H1 (cell line): ENCODE measurements around the gene AQP2. TPM values are rescaled to one million over a fixed set of nuclear protein-coding genes. Genes with fewer than 3 reads are reported as not detected.
A peak's percentile ranks its signal among the peaks of the same experiment; 100 is the strongest.

Source experiments
- CTCF ChIA-PET: fragments of 300-600 bp; sonication (Branson Sonifier 250); formaldehyde crosslinking; loops from one replicate; lab custom pipeline; 2021; ENCODE audit not compliant: partially characterized antibody; lab: Charles Lee
- POLR2A ChIA-PET: fragments of 300-600 bp; sonication (Branson Sonifier 250); formaldehyde crosslinking; loops from one replicate; lab custom pipeline; 2021; ENCODE audit warnings: inconsistent platforms; ENCODE audit not compliant: partially characterized antibody; lab: Charles Lee
- DNase-seq, 2 experiments: peaks; one replicate each; pipeline versions ENCODE4 v3.0.0 to v3.0.0-alpha.2; 2010 to 2022; ENCODE audit warnings: low spot score in 2 of 2, low read depth in 1 of 2, mixed read lengths in 1 of 2
- FAIRE-seq: peaks from 2 replicates; lab custom pipeline; 2011; peaks lifted over from hg19 to GRCh38; lab: Jason Lieb, UNC
- H2AFZ ChIP-seq: 2 replicates; pipeline ENCODE4 v1.8.1; 2012; ENCODE audit warnings: low read length, inconsistent platforms
- H2AK5ac ChIP-seq: 2 replicates; pipeline ENCODE4 v1.6.1; 2013; ENCODE audit warnings: low read depth, low read length
- H2BK120ac ChIP-seq: replicated peaks from 2 replicates; pipeline ENCODE3; 2013; ENCODE audit warnings: low read depth, low read length, inconsistent platforms
- H2BK12ac ChIP-seq: 2 replicates; pipeline ENCODE4 v1.6.1; 2013; ENCODE audit warnings: low read depth, low read length
- H2BK15ac ChIP-seq: 2 replicates; pipeline ENCODE4 v1.6.1; 2013; ENCODE audit warnings: low read length
- H2BK20ac ChIP-seq: 2 replicates; pipeline ENCODE4 v1.6.1; 2013; ENCODE audit warnings: low read length
- H2BK5ac ChIP-seq: 2 replicates; pipeline ENCODE4 v1.6.1; 2013; ENCODE audit warnings: low read depth, low read length
- H3K14ac ChIP-seq: 2 replicates; pipeline ENCODE4 v1.6.1; 2013; ENCODE audit warnings: inconsistent platforms; ENCODE audit not compliant: insufficient read length
- H3K18ac ChIP-seq: 2 replicates; pipeline ENCODE4 v1.6.1; 2013; ENCODE audit warnings: low read length; ENCODE audit errors: extremely low read depth
- H3K23ac ChIP-seq: 2 replicates; pipeline ENCODE4 v1.6.1; 2013; ENCODE audit warnings: inconsistent platforms; ENCODE audit not compliant: insufficient read length
- H3K23me2 ChIP-seq: 2 replicates; pipeline ENCODE4 v1.6.1; 2013; ENCODE audit warnings: low read depth, low read length
- H3K27ac ChIP-seq: 2 replicates; pipeline ENCODE4 v1.6.1; 2011; ENCODE audit warnings: low read depth, low read length, inconsistent platforms
- H3K27me3 ChIP-seq, 4 experiments: replicated peaks in 1 of 4; 1 replicate in 1 of 4; 2 replicates in 3 of 4; pipeline versions ENCODE4 v1.6.1 to v1.8.1; 2011 to 2013; ENCODE audit warnings: low read length in 3 of 4, mild to moderate bottlenecking in 3 of 4, inconsistent platforms in 2 of 4, mixed read lengths in 2 of 4, moderate library complexity in 1 of 4; ENCODE audit not compliant: control insufficient read depth in 3 of 4, insufficient read depth in 3 of 4; ENCODE audit errors: extremely low read depth in 1 of 4
- H3K36me3 ChIP-seq, 4 experiments: 2 replicates each; pipeline versions ENCODE4 v1.6.1 to v1.8.1; 2011 to 2013; ENCODE audit warnings: mild to moderate bottlenecking in 4 of 4, low read length in 3 of 4, moderate library complexity in 2 of 4, control low read depth in 1 of 4, inconsistent platforms in 1 of 4; ENCODE audit not compliant: insufficient read depth in 4 of 4, control insufficient read depth in 2 of 4
- H3K4ac ChIP-seq: replicated peaks from 2 replicates; pipeline ENCODE3; 2013; ENCODE audit warnings: low read length, low read depth, mixed read lengths, inconsistent platforms; ENCODE audit not compliant: insufficient read length
- H3K4me1 ChIP-seq, 4 experiments: replicated peaks in 1 of 4; 1 replicate in 1 of 4; 2 replicates in 3 of 4; pipeline versions ENCODE4 v1.6.1 to v1.8.1; 2011 to 2013; ENCODE audit warnings: low read length in 3 of 4, inconsistent platforms in 2 of 4, mixed read lengths in 1 of 4; ENCODE audit not compliant: insufficient read depth in 4 of 4, control insufficient read depth in 3 of 4
- H3K4me2 ChIP-seq, 2 experiments: 2 replicates each; pipeline versions ENCODE4 v1.6.1 to v1.8.1; 2011 to 2013; ENCODE audit warnings: low read depth in 2 of 2, low read length in 2 of 2, control low read depth in 1 of 2, inconsistent platforms in 1 of 2, mild to moderate bottlenecking in 1 of 2; ENCODE audit not compliant: insufficient read depth in 1 of 2
- H3K4me3 ChIP-seq, 4 experiments: fragments of 200-600, 300-600 bp in 1 of 4; sonication (generic), shearing (Covaris generic), sonication (Bioruptor Twin) in 1 of 4; 2 replicates each; pipeline versions ENCODE4 v1.5.1 to v1.8.1; 2011 to 2016; ENCODE audit warnings: low read length in 4 of 4, low read depth in 3 of 4, control low read depth in 2 of 4, inconsistent platforms in 2 of 4, mild to moderate bottlenecking in 2 of 4, mixed read lengths in 1 of 4, moderate library complexity in 1 of 4; ENCODE audit not compliant: insufficient read depth in 2 of 4; ENCODE audit errors: extremely low read depth in 1 of 4
- H3K56ac ChIP-seq: replicated peaks from 2 replicates; pipeline ENCODE3; 2013; ENCODE audit warnings: low read depth, mild to moderate bottlenecking, mixed read lengths, low read length, inconsistent platforms; ENCODE audit not compliant: insufficient read length
- H3K79me1 ChIP-seq: 2 replicates; pipeline ENCODE4 v1.6.1; 2013; ENCODE audit warnings: low read depth, low read length, control low read depth
- H3K79me2 ChIP-seq, 2 experiments: 2 replicates each; pipeline versions ENCODE4 v1.6.1 to v1.8.1; 2012 to 2013; ENCODE audit warnings: low read length in 2 of 2, mild to moderate bottlenecking in 2 of 2, inconsistent platforms in 1 of 2; ENCODE audit not compliant: insufficient read depth in 2 of 2, control insufficient read depth in 1 of 2
- H3K9ac ChIP-seq, 4 experiments: replicated peaks in 1 of 4; 1 replicate in 1 of 4; 2 replicates in 3 of 4; pipeline versions ENCODE4 v1.6.1 to v1.8.1; 2011 to 2013; ENCODE audit warnings: low read depth in 3 of 4, low read length in 3 of 4, control low read depth in 2 of 4, mild to moderate bottlenecking in 2 of 4, moderate library complexity in 2 of 4, inconsistent platforms in 1 of 4; ENCODE audit errors: extremely low read depth in 1 of 4
- H3K9me3 ChIP-seq, 2 experiments: 2 replicates each; pipeline versions ENCODE4 v1.6.1 to v1.8.1; 2012 to 2013; ENCODE audit warnings: mild to moderate bottlenecking in 2 of 2, moderate library complexity in 2 of 2, control low read depth in 1 of 2, inconsistent platforms in 1 of 2, low read depth in 1 of 2, low read length in 1 of 2, mixed read lengths in 1 of 2; ENCODE audit not compliant: insufficient read depth in 2 of 2
- H4K20me1 ChIP-seq, 2 experiments: replicated peaks in 1 of 2; 2 replicates each; pipeline versions ENCODE3 to v1.8.1; 2011 to 2013; ENCODE audit warnings: inconsistent platforms in 2 of 2, low read length in 2 of 2, mild to moderate bottlenecking in 1 of 2; ENCODE audit not compliant: insufficient read depth in 2 of 2, control insufficient read depth in 1 of 2
- H4K5ac ChIP-seq: 2 replicates; pipeline ENCODE4 v1.6.1; 2013; ENCODE audit warnings: low read length, low read depth, mixed read lengths, inconsistent platforms; ENCODE audit not compliant: insufficient read length
- H4K8ac ChIP-seq: 2 replicates; pipeline ENCODE4 v1.8.0; 2013; ENCODE audit warnings: mild to moderate bottlenecking, moderate library complexity, low read length, inconsistent platforms; ENCODE audit not compliant: insufficient read depth; ENCODE audit errors: extremely low read depth
- H4K91ac ChIP-seq: replicated peaks from 2 replicates; pipeline ENCODE3; 2013; ENCODE audit warnings: low read length, mixed read lengths, inconsistent platforms; ENCODE audit not compliant: insufficient read length
- BACH1 ChIP-seq: IDR thresholded peaks from 2 replicates; pipeline ENCODE4 v1.6.1; 2012; ENCODE audit warnings: low read length, improper control_type of control experiment
- CBX5 ChIP-seq: fragments of 300-800, 300-1000 bp; sonication (generic); IDR thresholded peaks from 2 replicates; pipeline ENCODE4 v1.7.1; 2016; ENCODE audit warnings: antibody characterized with exemption, low read length, low read depth
- CBX8 ChIP-seq: fragments of 300-800, 300-1000 bp; sonication (generic); IDR thresholded peaks from 2 replicates; pipeline ENCODE4 v1.7.1; 2016; ENCODE audit warnings: low read depth, low read length, borderline replicate concordance
- CHD1 ChIP-seq: IDR thresholded peaks from 2 replicates; pipeline ENCODE4 v1.6.1; 2012; ENCODE audit warnings: low read depth, low read length, improper control_type of control experiment
- FOSL1 ChIP-seq: IDR thresholded peaks from 2 replicates; pipeline ENCODE4 v1.6.1; 2011; ENCODE audit warnings: mild to moderate bottlenecking, low read depth, low read length, moderate library complexity; ENCODE audit not compliant: insufficient read depth
- GTF2F1 ChIP-seq: IDR thresholded peaks from 2 replicates; pipeline ENCODE4 v1.6.1; 2012; ENCODE audit warnings: low read depth, low read length, improper control_type of control experiment, borderline replicate concordance
- JUND ChIP-seq: IDR thresholded peaks from 2 replicates; pipeline ENCODE4 v1.6.1; 2011; ENCODE audit warnings: mild to moderate bottlenecking, improper control_type of control experiment, low read length
- NRF1 ChIP-seq: IDR thresholded peaks from 2 replicates; pipeline ENCODE4 v1.6.1; 2011; ENCODE audit warnings: mild to moderate bottlenecking, low read depth, low read length, improper control_type of control experiment
- POLR2AphosphoS5 ChIP-seq: IDR thresholded peaks from 2 replicates; pipeline ENCODE4 v1.6.1; 2011; ENCODE audit warnings: low read depth, low read length
- SUZ12 ChIP-seq: fragments of 200-600 bp; sonication (generic); IDR thresholded peaks from 2 replicates; pipeline ENCODE4 v1.6.1; 2012; ENCODE audit warnings: mild to moderate bottlenecking, inconsistent platforms, low read length, moderate library complexity, mixed read lengths
- YY1 ChIP-seq: IDR thresholded peaks from 2 replicates; pipeline ENCODE4 v1.6.1; 2011; ENCODE audit warnings: low read depth, mild to moderate bottlenecking, low read length
- WGBS, 2 experiments: shearing (Covaris generic) in 1 of 2; methylation state at CpG; one replicate each; pipeline versions ENCODE4 v1.1.6 to v1.1.7; 2013 to 2015; ENCODE audit warnings: low lambda C conversion rate in 2 of 2, mixed read lengths in 2 of 2, inconsistent platforms in 1 of 2, low coverage in 1 of 2, missing lambda C conversion rate in 1 of 2; ENCODE audit not compliant: insufficient replicate concordance in 2 of 2, insufficient coverage in 1 of 2, insufficient read length in 1 of 2; ENCODE audit errors: extremely low coverage in 1 of 2, missing lambda C conversion rate in 1 of 2; 5-methylcytosine and 5-hydroxymethylcytosine counted together
- polyA plus RNA-seq, 7 experiments: library from polyadenylated mRNA; depleted of rRNA in 3 of 7; stranded (reverse) in 5 of 7; unstranded in 2 of 7; fragments of >200 nt in 5 of 7; fragments of 200-250 nt in 2 of 7; gene quantifications; 1 replicate in 5 of 7; 2 replicates in 1 of 7; 4 replicates in 1 of 7; pipeline versions ENCODE4 v1.2.1 to v1.2.3, GENCODE V29; 2011 to 2013; ENCODE audit warnings: missing spikeins in 2 of 7, mixed read lengths in 2 of 7
- total RNA-seq: library from RNA; stranded (reverse); fragmentation: NEBNext Ultra II Directional; extraction: Animal tissue kit (Norgen Biotek cat#: 25700); gene quantifications from 2 replicates; pipeline ENCODE4 v1.2.1, GENCODE V29; 2021
- TF ChIP-seq, protein P1 (sequence below): IDR thresholded peaks from 2 replicates; pipeline ENCODE4 v1.6.1; 2012; ENCODE audit warnings: low read length, inconsistent platforms

AQP2 gene
- total and polyA plus RNA-seq, 2 of the 8 experiments (the other 6 are each of a cell fraction or from before 2014, with no cell fraction given), result not detected

DNA sequence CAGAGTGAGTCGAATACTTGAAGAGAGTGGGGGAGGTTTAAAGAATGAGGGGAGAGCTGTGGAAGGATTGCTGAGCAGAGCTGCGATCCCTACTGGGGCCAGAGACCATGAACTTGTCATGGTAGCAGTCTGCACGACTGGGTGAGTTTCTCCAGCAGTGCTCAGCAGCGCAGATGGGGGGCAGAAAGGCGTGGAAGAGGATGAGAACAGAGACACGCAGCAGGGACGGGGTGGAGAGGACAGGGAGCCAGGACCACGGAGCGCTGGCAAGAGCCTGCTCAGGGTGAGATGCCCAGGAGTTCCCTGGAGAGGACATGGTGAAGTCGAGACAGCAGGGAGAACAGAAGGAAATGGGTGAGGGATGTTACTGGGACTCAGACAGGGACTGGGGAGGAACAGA is 20.1 kb downstream of the AQP2 start:
- H2BK20ac ChIP-seq, result no peak overlapping the region
- no peak overlapping the region for H4K5ac ChIP-seq
- no peaks in the 10 kb centered on the region for H3K79me2 ChIP-seq
- H2BK12ac ChIP-seq, result 0 out of 2 replicates have a peak overlapping the region, but pooled peaks have one; percentile 17
- H3K18ac ChIP-seq, result peak overlapping the region; percentile 48; the same call in 1 of the 2 replicates
- FAIRE-seq (no peak), DNase-seq (no peak)
- no peak overlapping the region for H3K56ac ChIP-seq
- peaks cover 0 to 9% (median 6%) of the 10 kb centered on the region in 4 experiments; a peak in 5 of 7 replicates for H3K4me1 ChIP-seq
- no peak overlapping the region for H4K8ac ChIP-seq
- no peaks in the 10 kb centered on the region for H3K9me3 ChIP-seq
- H3K36me3 ChIP-seq, result no peaks in the 10 kb centered on the region
- no peak overlapping the region for H3K4ac ChIP-seq
- no peaks in the 10 kb centered on the region for H4K20me1 ChIP-seq
- CTCF ChIA-PET, result interaction anchor here (1.1 to 23.0 kb wide), 8 partner anchors 10 to 102 kb away, joined by 3 to 420 read pairs (median 124); partner anchors contain the start of gene ASIC1
- no peaks in the 10 kb centered on the region for H3K23me2 ChIP-seq
- WGBS, 2 experiments, result 81% methylated on average over 7 of the region's 10 CpGs; no CpG with 5 or more reads in 1 of the 2 experiments
- no peak overlapping the region for H3K14ac ChIP-seq
- H2BK5ac ChIP-seq, result no peak overlapping the region
- POLR2A ChIA-PET, result no interaction called here
- no peak overlapping the region for H3K9ac ChIP-seq
- H3K23ac ChIP-seq, result no peak overlapping the region
- no peak overlapping the region for H2AFZ ChIP-seq
- H2BK120ac ChIP-seq, result no peak overlapping the region
- no peak overlapping the region for H3K27ac ChIP-seq
- H4K91ac ChIP-seq, result no peak overlapping the region
- H3K27me3 ChIP-seq, result peaks cover 0 to 22% (median 9%) of the 10 kb centered on the region in 4 experiments; a peak in 6 of 7 replicates
- no peak overlapping the region; the same call in 1 of the 2 replicates for H2BK15ac ChIP-seq
- no peak overlapping the region for H3K4me2 ChIP-seq
- H3K4me3 ChIP-seq, result no peak overlapping the region
- no peaks in the 10 kb centered on the region for H3K79me1 ChIP-seq
- TF ChIP-seq POLR2AphosphoS5 (no peak), YY1 (no peak), JUND (no peak), FOSL1 (no peak), SUZ12 (no peak), BACH1 (no peak), GTF2F1 (no peak), CBX5 (no peak), CHD1 (no peak), NRF1 (no peak), CBX8 (no peak)
- TF ChIP-seq, protein P1, sequence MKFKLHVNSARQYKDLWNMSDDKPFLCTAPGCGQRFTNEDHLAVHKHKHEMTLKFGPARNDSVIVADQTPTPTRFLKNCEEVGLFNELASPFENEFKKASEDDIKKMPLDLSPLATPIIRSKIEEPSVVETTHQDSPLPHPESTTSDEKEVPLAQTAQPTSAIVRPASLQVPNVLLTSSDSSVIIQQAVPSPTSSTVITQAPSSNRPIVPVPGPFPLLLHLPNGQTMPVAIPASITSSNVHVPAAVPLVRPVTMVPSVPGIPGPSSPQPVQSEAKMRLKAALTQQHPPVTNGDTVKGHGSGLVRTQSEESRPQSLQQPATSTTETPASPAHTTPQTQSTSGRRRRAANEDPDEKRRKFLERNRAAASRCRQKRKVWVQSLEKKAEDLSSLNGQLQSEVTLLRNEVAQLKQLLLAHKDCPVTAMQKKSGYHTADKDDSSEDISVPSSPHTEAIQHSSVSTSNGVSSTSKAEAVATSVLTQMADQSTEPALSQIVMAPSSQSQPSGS, result no peak
- TF ChIP-seq, all 59 proteins: peak for 0
- no peak overlapping the region for H2AK5ac ChIP-seq
